ENCODE data around the gene BCAM.

- TF ChIP-seq, protein P1, sequence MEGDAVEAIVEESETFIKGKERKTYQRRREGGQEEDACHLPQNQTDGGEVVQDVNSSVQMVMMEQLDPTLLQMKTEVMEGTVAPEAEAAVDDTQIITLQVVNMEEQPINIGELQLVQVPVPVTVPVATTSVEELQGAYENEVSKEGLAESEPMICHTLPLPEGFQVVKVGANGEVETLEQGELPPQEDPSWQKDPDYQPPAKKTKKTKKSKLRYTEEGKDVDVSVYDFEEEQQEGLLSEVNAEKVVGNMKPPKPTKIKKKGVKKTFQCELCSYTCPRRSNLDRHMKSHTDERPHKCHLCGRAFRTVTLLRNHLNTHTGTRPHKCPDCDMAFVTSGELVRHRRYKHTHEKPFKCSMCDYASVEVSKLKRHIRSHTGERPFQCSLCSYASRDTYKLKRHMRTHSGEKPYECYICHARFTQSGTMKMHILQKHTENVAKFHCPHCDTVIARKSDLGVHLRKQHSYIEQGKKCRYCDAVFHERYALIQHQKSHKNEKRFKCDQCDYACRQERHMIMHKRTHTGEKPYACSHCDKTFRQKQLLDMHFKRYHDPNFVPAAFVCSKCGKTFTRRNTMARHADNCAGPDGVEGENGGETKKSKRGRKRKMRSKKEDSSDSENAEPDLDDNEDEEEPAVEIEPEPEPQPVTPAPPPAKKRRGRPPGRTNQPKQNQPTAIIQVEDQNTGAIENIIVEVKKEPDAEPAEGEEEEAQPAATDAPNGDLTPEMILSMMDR (conservative IDR thresholded peaks at IDR 0.05) = no peak
- no peak for TF ChIP-seq EZH2 (IDR thresholded peaks at IDR 0.05; ENCODE audit: low read depth)
Observed at GRCh38 chr19:44848812-44849447, 40.0 kb downstream of the BCAM start.
